Astrocyte (in vitro differentiated cells and primary cell): Measurements from ENCODE around the gene MEG3. TPM values are rescaled to one million over a fixed set of nuclear protein-coding genes. Genes with fewer than 3 reads are reported as not detected.

Source experiments
- DNase-seq: peaks from one replicate; pipeline ENCODE4 v3.0.0-alpha.2; 2010; ENCODE audit warnings: low read depth
- FAIRE-seq: peaks from 2 replicates; lab custom pipeline; 2011; peaks lifted over from hg19 to GRCh38; lab: Jason Lieb, UNC
- H2AFZ ChIP-seq: 2 replicates; pipeline ENCODE4 v1.6.0; 2012; ENCODE audit warnings: low read depth, low read length, inconsistent platforms
- H3K27ac ChIP-seq: 2 replicates; pipeline ENCODE4 v1.5.1; 2011; ENCODE audit warnings: low read depth, low read length, inconsistent platforms
- H3K27me3 ChIP-seq: 2 replicates; pipeline ENCODE4 v1.6.0; 2011; ENCODE audit warnings: low read length, inconsistent platforms; ENCODE audit not compliant: insufficient read depth
- H3K36me3 ChIP-seq: 2 replicates; pipeline ENCODE4 v1.5.1; 2011; ENCODE audit warnings: low read length, inconsistent platforms; ENCODE audit not compliant: insufficient read depth
- H3K4me1 ChIP-seq: 2 replicates; pipeline ENCODE4 v1.5.1; 2011; ENCODE audit warnings: low read length, inconsistent platforms; ENCODE audit not compliant: insufficient read depth
- H3K4me2 ChIP-seq: 2 replicates; pipeline ENCODE4 v1.6.0; 2012; ENCODE audit warnings: low read length, inconsistent platforms
- H3K4me3 ChIP-seq: 2 replicates; pipeline ENCODE4 v1.5.1; 2011; ENCODE audit warnings: low read depth, mild to moderate bottlenecking, low read length, inconsistent platforms; ENCODE audit not compliant: insufficient read depth
- H3K79me2 ChIP-seq: 2 replicates; pipeline ENCODE4 v1.6.0; 2012; ENCODE audit warnings: mild to moderate bottlenecking, low read length, inconsistent platforms; ENCODE audit not compliant: insufficient read depth
- H3K9ac ChIP-seq: 2 replicates; pipeline ENCODE4 v1.6.0; 2012; ENCODE audit warnings: mild to moderate bottlenecking, low read length, inconsistent platforms
- H3K9me3 ChIP-seq: 2 replicates; pipeline ENCODE4 v1.5.1; 2012; ENCODE audit warnings: low read depth, mild to moderate bottlenecking, low read length, inconsistent platforms; ENCODE audit not compliant: insufficient read depth
- H4K20me1 ChIP-seq: 2 replicates; pipeline ENCODE4 v1.6.0; 2012; ENCODE audit warnings: low read length, inconsistent platforms; ENCODE audit not compliant: insufficient read depth
- H3K27ac Mint-ChIP-seq: one replicate; pipeline ENCODE4 v1.8.0; 2021; ENCODE audit warnings: mild to moderate bottlenecking, mixed read lengths; ENCODE audit not compliant: unreplicated experiment
- H3K27me3 Mint-ChIP-seq: one replicate; pipeline ENCODE4 v1.8.0; 2021; ENCODE audit warnings: low read depth, mixed read lengths; ENCODE audit not compliant: unreplicated experiment
- H3K36me3 Mint-ChIP-seq: one replicate; pipeline ENCODE4 v1.8.0; 2021; ENCODE audit warnings: low read depth, mixed read lengths; ENCODE audit not compliant: unreplicated experiment
- H3K4me1 Mint-ChIP-seq: one replicate; pipeline ENCODE4 v1.8.0; 2021; ENCODE audit warnings: low read depth, mixed read lengths; ENCODE audit not compliant: unreplicated experiment
- H3K4me3 Mint-ChIP-seq: one replicate; pipeline ENCODE4 v1.8.0; 2021; ENCODE audit warnings: mild to moderate bottlenecking, moderate library complexity, mixed read lengths; ENCODE audit not compliant: unreplicated experiment
- H3K9me3 Mint-ChIP-seq: one replicate; pipeline ENCODE4 v1.8.0; 2021; ENCODE audit warnings: mild to moderate bottlenecking, mixed read lengths; ENCODE audit not compliant: unreplicated experiment
- CTCF ChIP-seq: IDR thresholded peaks from 2 replicates; pipeline ENCODE4 v1.5.1; 2011; ENCODE audit warnings: low read depth, mild to moderate bottlenecking, inconsistent platforms, low read length, moderate library complexity; ENCODE audit not compliant: insufficient read depth
- EZH2 ChIP-seq: IDR thresholded peaks from 2 replicates; pipeline ENCODE4 v1.6.1; 2012; ENCODE audit warnings: mild to moderate bottlenecking, low read length, inconsistent platforms; ENCODE audit not compliant: insufficient read depth
- total RNA-seq: library from RNA; stranded (reverse); gene quantifications from 2 replicates; pipeline ENCODE4 v1.2.1, GENCODE V29; 2021

Gene MEG3
- total RNA-seq, 1 donor from 2014 or later = not detected

- no peaks in the 10 kb centered on the region for H3K79me2 ChIP-seq
- no peaks in the 10 kb centered on the region for H3K9me3 ChIP-seq
- H3K27ac ChIP-seq = no peak overlapping the region
- H3K27ac Mint-ChIP-seq = no peak overlapping the region
- FAIRE-seq (no peak), DNase-seq (no peak)
- no peak overlapping the region for H3K4me3 ChIP-seq
- no peak overlapping the region for H3K4me2 ChIP-seq
- no peaks in the 10 kb centered on the region for H3K4me1 Mint-ChIP-seq
- peaks cover 2% of the 10 kb centered on the region for H3K9me3 Mint-ChIP-seq
- no peaks in the 10 kb centered on the region for H3K36me3 ChIP-seq
- H4K20me1 ChIP-seq = no peaks in the 10 kb centered on the region
- peaks cover 3% of the 10 kb centered on the region for H3K36me3 Mint-ChIP-seq
- no peak overlapping the region for H3K4me3 Mint-ChIP-seq
- H3K27me3 Mint-ChIP-seq = peaks cover 56% of the 10 kb centered on the region
- H3K27me3 ChIP-seq = peaks cover 2% of the 10 kb centered on the region
- H2AFZ ChIP-seq = no peak overlapping the region
- no peak overlapping the region for H3K9ac ChIP-seq
- H3K4me1 ChIP-seq = no peaks in the 10 kb centered on the region
- TF ChIP-seq CTCF (no peak), EZH2 (no peak)
These were observed 48.5 kb upstream of the MEG3 start for GRCh38 chr14:100777366-100777817.

GRCh38 chr14:100777818-100778525 is 47.9 kb upstream of the MEG3 start:
- Histone ChIP-seq H3K9me3 (no peaks in the 10 kb centered on the region), H3K9ac (no peak overlapping the region), H4K20me1 (no peaks in the 10 kb centered on the region), H3K79me2 (no peaks in the 10 kb centered on the region), H2AFZ (no peak overlapping the region), H3K4me3 (no peak overlapping the region), H3K4me1 (no peaks in the 10 kb centered on the region), H3K27me3 (peaks cover 2% of the 10 kb centered on the region), H3K27ac (no peak overlapping the region), H3K36me3 (no peaks in the 10 kb centered on the region), H3K4me2 (no peak overlapping the region)
- DNase-seq (no peak), FAIRE-seq (no peak)
- no peak for TF ChIP-seq EZH2
- TF ChIP-seq CTCF = no peak
- Mint-ChIP-seq H3K9me3 (peaks cover 2% of the 10 kb centered on the region), H3K27me3 (peaks cover 60% of the 10 kb centered on the region), H3K36me3 (peaks cover 3% of the 10 kb centered on the region), H3K27ac (peak overlapping the region; percentile 42), H3K4me3 (no peak overlapping the region), H3K4me1 (no peaks in the 10 kb centered on the region)

GRCh38 chr14:100778526-100778882 is 47.4 kb upstream of the MEG3 start:
- Mint-ChIP-seq H3K4me3 (no peak overlapping the region), H3K36me3 (peaks cover 3% of the 10 kb centered on the region), H3K27me3 (peaks cover 63% of the 10 kb centered on the region), H3K4me1 (no peaks in the 10 kb centered on the region), H3K9me3 (peaks cover 2% of the 10 kb centered on the region), H3K27ac (no peak overlapping the region)
- Histone ChIP-seq H3K4me1 (no peaks in the 10 kb centered on the region), H2AFZ (no peak overlapping the region), H3K27ac (no peak overlapping the region), H3K79me2 (no peaks in the 10 kb centered on the region), H3K36me3 (no peaks in the 10 kb centered on the region), H4K20me1 (no peaks in the 10 kb centered on the region), H3K4me2 (no peak overlapping the region), H3K4me3 (no peak overlapping the region), H3K27me3 (peaks cover 2% of the 10 kb centered on the region), H3K9me3 (no peaks in the 10 kb centered on the region), H3K9ac (no peak overlapping the region)
- FAIRE-seq = no peak
- TF ChIP-seq CTCF (no peak), EZH2 (no peak)
- no peak for DNase-seq
